H9 (cell line): ENCODE data around the gene USH2A. TPM values are rescaled to one million over a fixed set of nuclear protein-coding genes. Genes with fewer than 3 reads are reported as not detected.

Experiments
- DNase-seq: peaks from one replicate; pipeline ENCODE4 v3.0.0-alpha.2; 2017
- H2AFZ ChIP-seq: one replicate; pipeline ENCODE4 v1.6.1; 2013; ENCODE audit warnings: mild to moderate bottlenecking, low read length, control low read depth, moderate library complexity
- H2AK5ac ChIP-seq: 2 replicates; pipeline ENCODE4 v1.6.1; 2013; ENCODE audit warnings: low read length, control low read depth, mixed read lengths; ENCODE audit not compliant: insufficient read length
- H2BK120ac ChIP-seq: one replicate; pipeline ENCODE4 v1.6.1; 2013; ENCODE audit warnings: low read depth, mild to moderate bottlenecking, low read length, control low read depth, inconsistent platforms; ENCODE audit not compliant: poor library complexity, severe bottlenecking
- H2BK12ac ChIP-seq: 2 replicates; pipeline ENCODE4 v1.6.1; 2013; ENCODE audit warnings: low read length, control low read depth, mixed read lengths, low read depth; ENCODE audit not compliant: insufficient read length
- H2BK15ac ChIP-seq: 2 replicates; pipeline ENCODE4 v1.6.1; 2013; ENCODE audit warnings: low read depth, low read length, control low read depth
- H2BK20ac ChIP-seq: one replicate; pipeline ENCODE4 v1.6.1; 2013; ENCODE audit warnings: low read depth, mild to moderate bottlenecking, low read length, control low read depth, inconsistent platforms; ENCODE audit not compliant: poor library complexity, severe bottlenecking
- H2BK5ac ChIP-seq: 2 replicates; pipeline ENCODE4 v1.6.1; 2013; ENCODE audit warnings: low read length, control low read depth, mixed read lengths; ENCODE audit not compliant: insufficient read length
- H3K14ac ChIP-seq: 2 replicates; pipeline ENCODE4 v1.6.1; 2013; ENCODE audit warnings: low read length, control low read depth; ENCODE audit not compliant: insufficient read depth
- H3K18ac ChIP-seq: 2 replicates; pipeline ENCODE4 v1.6.1; 2013; ENCODE audit warnings: low read depth, mild to moderate bottlenecking, mixed read lengths, low read length, control low read depth; ENCODE audit not compliant: insufficient read length
- H3K23ac ChIP-seq: 2 replicates; pipeline ENCODE4 v1.6.1; 2013; ENCODE audit warnings: low read length, control low read depth, mixed read lengths, low read depth; ENCODE audit not compliant: insufficient read length
- H3K23me2 ChIP-seq: 2 replicates; pipeline ENCODE4 v1.6.1; 2013; ENCODE audit warnings: low read depth, mild to moderate bottlenecking, mixed read lengths, low read length, control low read depth; ENCODE audit not compliant: insufficient read length, poor library complexity, severe bottlenecking
- H3K27ac ChIP-seq: 2 replicates; pipeline ENCODE4 v1.5.1; 2013; ENCODE audit warnings: low read length, control low read depth, mixed read lengths, low read depth; ENCODE audit not compliant: insufficient read length
- H3K27me3 ChIP-seq: 2 replicates; pipeline ENCODE4 v1.6.1; 2013; ENCODE audit warnings: low read length, control low read depth, inconsistent platforms; ENCODE audit not compliant: insufficient read depth
- H3K4ac ChIP-seq: 2 replicates; pipeline ENCODE4 v1.6.1; 2013; ENCODE audit warnings: low read depth, mild to moderate bottlenecking, control low read depth, inconsistent platforms, low read length, moderate library complexity
- H3K4me1 ChIP-seq: 2 replicates; pipeline ENCODE4 v1.6.1; 2013; ENCODE audit warnings: low read length, control low read depth, inconsistent platforms; ENCODE audit not compliant: insufficient read depth
- H3K4me2 ChIP-seq: 2 replicates; pipeline ENCODE4 v1.6.1; 2013; ENCODE audit warnings: low read length, control low read depth, mixed read lengths; ENCODE audit not compliant: insufficient read length, insufficient read depth
- H3K56ac ChIP-seq: 2 replicates; pipeline ENCODE4 v1.6.1; 2013; ENCODE audit warnings: low read depth, mild to moderate bottlenecking, mixed read lengths, low read length, control low read depth; ENCODE audit not compliant: insufficient read length
- H3K79me1 ChIP-seq: 2 replicates; pipeline ENCODE4 v1.6.1; 2013; ENCODE audit warnings: low read depth, mild to moderate bottlenecking, moderate library complexity, low read length, control low read depth, inconsistent platforms; ENCODE audit not compliant: insufficient read depth, poor library complexity, severe bottlenecking
- H3K79me2 ChIP-seq: 2 replicates; pipeline ENCODE4 v1.6.1; 2013; ENCODE audit warnings: low read length, control low read depth, inconsistent platforms; ENCODE audit not compliant: insufficient read depth
- H3K9ac ChIP-seq: 2 replicates; pipeline ENCODE4 v1.6.1; 2013; ENCODE audit warnings: low read length, control low read depth, mixed read lengths; ENCODE audit not compliant: insufficient read length; ENCODE audit errors: extremely low read depth
- H3K9me3 ChIP-seq: one replicate; pipeline ENCODE4 v1.6.1; 2013; ENCODE audit warnings: low read depth, low read length, inconsistent platforms; ENCODE audit not compliant: control insufficient read depth
- H3T11ph ChIP-seq: one replicate; pipeline ENCODE4 v1.6.1; 2013; ENCODE audit warnings: mild to moderate bottlenecking, low read length, control low read depth, inconsistent platforms
- H4K20me1 ChIP-seq: one replicate; pipeline ENCODE4 v1.6.1; 2013; ENCODE audit not compliant: control insufficient read depth, insufficient read length, insufficient read depth
- H4K5ac ChIP-seq: 2 replicates; pipeline ENCODE4 v1.6.1; 2013; ENCODE audit warnings: low read depth, mild to moderate bottlenecking, mixed read lengths, low read length, control low read depth; ENCODE audit not compliant: insufficient read length
- H4K8ac ChIP-seq: replicated peaks from 2 replicates; pipeline ENCODE4 v1.6.1; 2013; ENCODE audit warnings: low read length, control low read depth, mixed read lengths, low read depth; ENCODE audit not compliant: insufficient read length
- H4K91ac ChIP-seq: 2 replicates; pipeline ENCODE4 v1.6.1; 2013; ENCODE audit warnings: low read depth, mild to moderate bottlenecking, moderate library complexity, mixed read lengths, low read length, control low read depth; ENCODE audit not compliant: insufficient read length
- H3K27ac Mint-ChIP-seq, 3 experiments: 2 replicates in 2 of 3; 3 replicates in 1 of 3; pipeline ENCODE4 v1.8.0; 2020 to 2021; ENCODE audit warnings: mixed read lengths in 3 of 3, mild to moderate bottlenecking in 1 of 3, moderate library complexity in 1 of 3
- H3K27me3 Mint-ChIP-seq: 2 replicates; pipeline ENCODE4 v1.8.0; 2021; ENCODE audit warnings: low read depth, mild to moderate bottlenecking, moderate library complexity, mixed read lengths
- H3K36me3 Mint-ChIP-seq, 3 experiments: 2 replicates in 2 of 3; 3 replicates in 1 of 3; pipeline ENCODE4 v1.8.0; 2020 to 2021; ENCODE audit warnings: low read depth in 3 of 3, mixed read lengths in 3 of 3; ENCODE audit not compliant: insufficient read depth in 1 of 3
- H3K4me1 Mint-ChIP-seq, 2 experiments: 2 replicates each; pipeline ENCODE4 v1.8.0; 2020; ENCODE audit warnings: mixed read lengths in 2 of 2
- H3K4me3 Mint-ChIP-seq, 2 experiments: 2 replicates in 1 of 2; 3 replicates in 1 of 2; pipeline ENCODE4 v1.8.0; 2020 to 2021; ENCODE audit warnings: mild to moderate bottlenecking in 2 of 2, mixed read lengths in 2 of 2, moderate library complexity in 1 of 2
- H3K9me3 Mint-ChIP-seq, 2 experiments: 2 replicates in 1 of 2; 3 replicates in 1 of 2; pipeline ENCODE4 v1.8.0; 2020; ENCODE audit warnings: mild to moderate bottlenecking in 2 of 2, mixed read lengths in 2 of 2, moderate library complexity in 1 of 2
- whole genome bisulfite sequencing: extraction: QIAGEN DNeasy Blood & Tissue Kit; methylation state at CpG from one replicate; pipeline ENCODE4 v1.1.7; 2013; ENCODE audit warnings: missing lambda C conversion rate, low lambda C conversion rate, mixed read lengths; ENCODE audit not compliant: insufficient read length; ENCODE audit errors: extremely low coverage; 5-methylcytosine and 5-hydroxymethylcytosine counted together
- total RNA-seq: library from RNA; stranded (reverse); gene quantifications from 2 replicates; pipeline ENCODE4 v1.2.1, GENCODE V29; 2021
- TF ChIP-seq, protein P1 (sequence below): fragments of 200-600 bp; sonication (generic); conservative IDR thresholded peaks from 3 replicates; pipeline ENCODE4 v1.8.0; 2021; ENCODE audit warnings: antibody characterized with exemption, mild to moderate bottlenecking

Gene USH2A
- total RNA-seq, 1 experiment from 2014 or later, result 0.11 TPM

DNA sequence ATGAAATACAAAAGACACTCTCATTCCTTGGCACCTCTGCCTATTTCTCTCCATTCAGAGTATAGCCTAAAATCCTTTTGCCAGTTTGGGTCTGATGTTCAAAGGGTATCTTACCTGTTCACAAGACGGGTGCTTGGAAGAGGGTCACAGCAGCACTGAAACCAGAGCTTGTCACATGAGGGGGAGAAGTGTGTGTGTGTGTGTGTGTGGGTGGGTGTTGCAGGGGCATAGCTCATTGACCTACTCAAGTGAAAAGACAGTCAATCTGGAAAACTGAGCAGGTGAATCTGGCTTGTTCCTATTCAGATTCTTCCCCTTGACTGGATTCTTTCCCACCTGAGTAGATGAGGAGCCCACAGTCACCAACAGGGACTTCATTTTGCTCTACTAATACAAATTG is 792.2 kb downstream of the USH2A start:
- Histone ChIP-seq H3K9ac (no peak overlapping the region), H4K20me1 (no peaks in the 10 kb centered on the region), H2BK5ac (no peak overlapping the region), H3K9me3 (no peaks in the 10 kb centered on the region), H3K79me1 (no peaks in the 10 kb centered on the region), H3K14ac (no peak overlapping the region), H3T11ph (no peak overlapping the region), H3K23ac (no peak overlapping the region), H2BK20ac (no peak overlapping the region), H4K8ac (no peak overlapping the region), H3K23me2 (no peaks in the 10 kb centered on the region), H2AFZ (no peak overlapping the region), H2BK15ac (no peak overlapping the region), H3K56ac (no peak overlapping the region), H3K18ac (no peak overlapping the region), H3K4ac (no peak overlapping the region), H3K79me2 (no peaks in the 10 kb centered on the region), H2AK5ac (no peak overlapping the region), H3K4me1 (no peaks in the 10 kb centered on the region; the same call in 1 of the 2 replicates), H2BK12ac (no peak overlapping the region), H3K27ac (no peak overlapping the region), H4K5ac (no peak overlapping the region), H3K27me3 (no peaks in the 10 kb centered on the region), H3K4me2 (no peak overlapping the region), H4K91ac (no peak overlapping the region), H2BK120ac (no peak overlapping the region)
- WGBS, result no CpG with 5 or more reads among the region's 1 CpG
- no peak for DNase-seq
- H3K9me3 Mint-ChIP-seq, result no peaks in the 10 kb centered on the region; a peak in 1 of 5 replicates
- H3K4me3 Mint-ChIP-seq, result no peak overlapping the region
- H3K36me3 Mint-ChIP-seq, result no peaks in the 10 kb centered on the region
- TF ChIP-seq, protein P1, sequence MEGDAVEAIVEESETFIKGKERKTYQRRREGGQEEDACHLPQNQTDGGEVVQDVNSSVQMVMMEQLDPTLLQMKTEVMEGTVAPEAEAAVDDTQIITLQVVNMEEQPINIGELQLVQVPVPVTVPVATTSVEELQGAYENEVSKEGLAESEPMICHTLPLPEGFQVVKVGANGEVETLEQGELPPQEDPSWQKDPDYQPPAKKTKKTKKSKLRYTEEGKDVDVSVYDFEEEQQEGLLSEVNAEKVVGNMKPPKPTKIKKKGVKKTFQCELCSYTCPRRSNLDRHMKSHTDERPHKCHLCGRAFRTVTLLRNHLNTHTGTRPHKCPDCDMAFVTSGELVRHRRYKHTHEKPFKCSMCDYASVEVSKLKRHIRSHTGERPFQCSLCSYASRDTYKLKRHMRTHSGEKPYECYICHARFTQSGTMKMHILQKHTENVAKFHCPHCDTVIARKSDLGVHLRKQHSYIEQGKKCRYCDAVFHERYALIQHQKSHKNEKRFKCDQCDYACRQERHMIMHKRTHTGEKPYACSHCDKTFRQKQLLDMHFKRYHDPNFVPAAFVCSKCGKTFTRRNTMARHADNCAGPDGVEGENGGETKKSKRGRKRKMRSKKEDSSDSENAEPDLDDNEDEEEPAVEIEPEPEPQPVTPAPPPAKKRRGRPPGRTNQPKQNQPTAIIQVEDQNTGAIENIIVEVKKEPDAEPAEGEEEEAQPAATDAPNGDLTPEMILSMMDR, result no peak
- H3K4me1 Mint-ChIP-seq, result peaks cover 9 to 15% of the 10 kb centered on the region in 2 experiments
- H3K27ac Mint-ChIP-seq, result peak overlapping the region in 1 of 3 experiments; percentile 4; a peak in 1 of 7 replicates
- H3K27me3 Mint-ChIP-seq, result no peaks in the 10 kb centered on the region
